Measurements from ENCODE around the gene DSCAML1.

The DSCAML1 gene

GRCh38 chr11:117662671-117663269 is 134.2 kb downstream of the DSCAML1 start:
- no peak for DNase-seq (ENCODE audit: low spot score)

GRCh38 chr11:117662255-117662654 is 134.8 kb downstream of the DSCAML1 start:
- DNase-seq (ENCODE audit: low spot score), result no peak

- DNase-seq (ENCODE audit: low spot score), result no peak
Measured at GRCh38 chr11:117658809-117659208, 138.2 kb downstream of the DSCAML1 start.

GRCh38 chr11:117657794-117658193 is 139.2 kb downstream of the DSCAML1 start:
- peak; percentile 96 for DNase-seq (ENCODE audit: low spot score)

GRCh38 chr11:117654281-117655255 is 142.4 kb downstream of the DSCAML1 start:
- DNase-seq (ENCODE audit: low spot score), result no peak

GRCh38 chr11:117652521-117652920 is 144.5 kb downstream of the DSCAML1 start:
- no peak for DNase-seq (ENCODE audit: low spot score)

GRCh38 chr11:117649296-117650055 is 147.5 kb downstream of the DSCAML1 start:
- DNase-seq (ENCODE audit: low spot score), result no peak

- no peak for DNase-seq (ENCODE audit: low spot score)
Measured at GRCh38 chr11:117647872-117648271, 149.1 kb downstream of the DSCAML1 start.

- no peak for DNase-seq (ENCODE audit: low spot score)
Measured at GRCh38 chr11:117647207-117647606, 149.8 kb downstream of the DSCAML1 start.

- no peak for DNase-seq (ENCODE audit: low spot score)
Measured at GRCh38 chr11:117646411-117646810, 150.6 kb downstream of the DSCAML1 start.

- DNase-seq (ENCODE audit: low spot score), result no peak
Measured at GRCh38 chr11:117644403-117645155, 152.4 kb downstream of the DSCAML1 start.

- DNase-seq (ENCODE audit: low spot score), result no peak
Measured at GRCh38 chr11:117643606-117644300, 153.3 kb downstream of the DSCAML1 start.

GRCh38 chr11:117642835-117643234 is 154.2 kb downstream of the DSCAML1 start:
- no peak for DNase-seq (ENCODE audit: low spot score)

GRCh38 chr11:117642396-117642795 is 154.6 kb downstream of the DSCAML1 start:
- no peak for DNase-seq (ENCODE audit: low spot score)

GRCh38 chr11:117641008-117641915 is 155.8 kb downstream of the DSCAML1 start:
- DNase-seq (ENCODE audit: low spot score), result peak; percentile 96

- no peak for DNase-seq (ENCODE audit: low spot score)
Measured at GRCh38 chr11:117640041-117640440, 157.0 kb downstream of the DSCAML1 start.

- DNase-seq (ENCODE audit: low spot score), result no peak
Measured at GRCh38 chr11:117639601-117640000, 157.4 kb downstream of the DSCAML1 start.

GRCh38 chr11:117638911-117639543 is 158.0 kb downstream of the DSCAML1 start:
- no peak for DNase-seq (ENCODE audit: low spot score)

- peak; percentile 46 for DNase-seq (ENCODE audit: low spot score)
Measured at GRCh38 chr11:117634756-117635603, 162.0 kb downstream of the DSCAML1 start.

Data from Ammon's horn (tissue), 1 donor.